ENCODE results near the gene DIPK1C.

The DIPK1C gene

GRCh38 chr18:74425876-74426275, 31.2 kb downstream of the DIPK1C start:
- in situ Hi-C loops (cut with HindIII; ENCODE audit: low sequenced_read_pairs) = no loop called here

DNA sequence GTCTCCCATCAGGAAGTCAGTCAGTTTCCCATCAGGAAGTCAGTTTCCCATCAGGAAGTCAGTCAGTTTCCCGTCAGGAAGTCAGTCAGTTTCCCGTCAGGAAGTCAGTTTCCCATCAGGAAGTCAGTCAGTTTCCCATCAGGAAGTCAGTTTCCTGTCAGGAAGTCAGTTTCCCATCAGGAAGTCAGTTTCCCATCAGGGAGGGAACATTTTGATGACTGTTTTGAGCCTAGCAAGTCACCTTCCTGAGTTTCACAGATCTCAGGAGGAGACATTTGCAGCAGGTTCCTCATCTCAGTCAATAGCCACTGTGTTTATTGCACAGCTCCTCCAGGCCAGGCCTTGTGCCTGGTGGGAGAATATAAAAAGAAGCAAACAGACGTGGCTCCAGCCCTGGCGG, 31.9 kb downstream of the DIPK1C start:
- in situ Hi-C loops (cut with HindIII; ENCODE audit: low sequenced_read_pairs) = no loop called here

DNA sequence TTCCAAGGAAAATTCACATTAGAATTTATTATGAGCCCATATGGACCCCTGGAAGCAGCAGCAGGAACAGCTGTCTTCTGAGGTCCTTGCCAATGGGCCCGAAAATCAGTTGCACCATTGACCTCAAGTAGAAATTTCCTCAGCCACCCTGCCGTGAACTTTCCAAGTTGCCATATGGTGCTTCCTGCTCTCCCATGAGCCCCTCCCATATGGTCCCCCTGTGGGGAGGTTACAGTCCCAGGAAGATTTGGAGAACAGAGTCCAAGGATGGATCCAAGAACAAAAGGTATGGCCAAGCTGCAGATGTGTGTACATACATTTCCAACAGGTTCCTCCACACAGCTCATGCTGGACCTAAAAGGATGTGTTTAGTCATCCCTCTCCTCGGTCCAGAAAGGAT, 34.6 kb downstream of the DIPK1C start:
- in situ Hi-C loops (cut with HindIII; ENCODE audit: low sequenced_read_pairs) = no loop called here

GRCh38 chr18:74420926-74421325, 36.2 kb downstream of the DIPK1C start:
- in situ Hi-C loops (cut with HindIII; ENCODE audit: low sequenced_read_pairs) = no loop called here

DNA sequence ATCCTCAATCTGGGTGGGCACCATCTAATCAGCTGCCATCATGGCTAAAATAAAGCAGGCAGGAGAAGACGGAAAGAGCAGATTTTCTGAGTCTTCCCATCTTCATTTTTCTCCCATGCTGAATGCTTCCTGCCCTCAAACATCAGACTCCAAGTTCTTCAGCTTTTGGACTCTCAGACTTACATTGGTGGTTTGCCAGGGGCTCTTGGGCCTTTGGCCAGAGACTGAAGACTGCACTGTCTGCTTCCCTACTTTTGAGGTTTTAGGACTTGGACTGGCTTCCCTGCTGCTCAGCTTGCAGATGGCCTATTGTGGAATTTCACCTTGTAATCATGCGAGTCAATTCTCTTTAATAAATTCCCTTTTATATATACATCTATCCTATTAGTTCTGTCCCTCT, 36.6 kb downstream of the DIPK1C start:
- in situ Hi-C loops (cut with HindIII; ENCODE audit: low sequenced_read_pairs) = no loop called here

DNA sequence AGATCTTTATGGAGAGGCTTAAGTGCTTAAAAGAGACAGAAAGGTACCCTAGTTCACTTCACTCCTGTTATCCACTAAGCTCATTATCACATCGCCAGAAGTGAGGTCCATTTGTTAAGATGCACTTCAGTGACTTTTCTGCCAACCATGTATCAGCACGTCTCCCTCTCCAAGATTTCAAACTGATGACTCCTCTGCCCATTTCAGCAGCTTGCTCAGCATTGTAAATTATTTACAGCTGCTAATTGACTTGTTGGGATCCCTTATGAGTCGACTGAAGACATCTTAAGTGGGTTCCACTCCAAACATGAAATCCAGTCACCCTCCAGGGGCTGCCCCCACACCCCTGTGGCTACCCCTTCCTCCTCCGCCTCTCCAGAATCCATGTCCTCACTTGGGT, 37.3 kb downstream of the DIPK1C start:
- in situ Hi-C loops (cut with HindIII; ENCODE audit: low sequenced_read_pairs) = no loop called here

DNA sequence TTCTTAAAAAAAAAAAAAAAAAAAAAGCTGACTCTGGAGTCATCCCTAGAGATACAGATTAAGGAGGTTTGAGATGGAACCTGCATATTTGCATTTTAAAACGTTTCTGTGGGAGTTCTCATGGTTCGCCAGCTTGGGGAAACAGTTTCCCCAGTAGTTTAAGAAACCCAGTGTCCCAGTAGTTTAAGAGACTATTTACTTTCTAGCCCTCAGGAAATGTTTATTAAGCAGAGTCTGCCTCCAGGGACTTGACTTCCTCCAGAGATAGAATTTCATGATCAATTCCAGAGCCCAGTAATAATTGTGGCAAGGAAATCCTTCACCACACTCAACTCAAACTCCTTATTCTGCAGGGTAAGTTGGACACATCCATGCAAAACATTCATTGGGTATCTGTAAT, 39.1 kb downstream of the DIPK1C start:
- in situ Hi-C loops (cut with HindIII; ENCODE audit: low sequenced_read_pairs) = no loop called here

DNA sequence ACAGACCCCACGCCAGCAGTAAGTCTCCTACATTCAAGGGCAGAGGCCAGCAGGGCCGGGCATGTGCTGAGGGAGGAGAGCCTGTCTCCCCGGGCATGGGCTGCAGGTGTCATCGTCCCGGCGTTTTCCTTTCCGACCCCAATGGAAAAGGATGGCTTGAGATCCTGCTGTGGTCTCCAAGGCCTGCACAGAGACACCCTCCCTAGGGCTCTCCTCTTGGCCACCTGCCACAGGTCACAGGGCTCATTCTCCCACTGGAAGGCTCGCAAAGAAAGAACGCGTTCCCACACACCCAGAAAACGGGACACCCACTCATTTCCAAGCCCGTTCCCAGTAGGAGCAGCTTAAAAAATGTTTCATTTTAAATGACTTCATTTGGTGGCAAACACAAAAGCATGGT, 41.0 kb downstream of the DIPK1C start:
- in situ Hi-C loops (cut with HindIII; ENCODE audit: low sequenced_read_pairs) = no loop called here

GRCh38 chr18:74414953-74415515, 42.1 kb downstream of the DIPK1C start:
- in situ Hi-C loops (cut with HindIII; ENCODE audit: low sequenced_read_pairs) = no loop called here

- in situ Hi-C loops (cut with HindIII; ENCODE audit: low sequenced_read_pairs) = no loop called here
Measured at GRCh38 chr18:74413836-74414235, 43.3 kb downstream of the DIPK1C start.

DNA sequence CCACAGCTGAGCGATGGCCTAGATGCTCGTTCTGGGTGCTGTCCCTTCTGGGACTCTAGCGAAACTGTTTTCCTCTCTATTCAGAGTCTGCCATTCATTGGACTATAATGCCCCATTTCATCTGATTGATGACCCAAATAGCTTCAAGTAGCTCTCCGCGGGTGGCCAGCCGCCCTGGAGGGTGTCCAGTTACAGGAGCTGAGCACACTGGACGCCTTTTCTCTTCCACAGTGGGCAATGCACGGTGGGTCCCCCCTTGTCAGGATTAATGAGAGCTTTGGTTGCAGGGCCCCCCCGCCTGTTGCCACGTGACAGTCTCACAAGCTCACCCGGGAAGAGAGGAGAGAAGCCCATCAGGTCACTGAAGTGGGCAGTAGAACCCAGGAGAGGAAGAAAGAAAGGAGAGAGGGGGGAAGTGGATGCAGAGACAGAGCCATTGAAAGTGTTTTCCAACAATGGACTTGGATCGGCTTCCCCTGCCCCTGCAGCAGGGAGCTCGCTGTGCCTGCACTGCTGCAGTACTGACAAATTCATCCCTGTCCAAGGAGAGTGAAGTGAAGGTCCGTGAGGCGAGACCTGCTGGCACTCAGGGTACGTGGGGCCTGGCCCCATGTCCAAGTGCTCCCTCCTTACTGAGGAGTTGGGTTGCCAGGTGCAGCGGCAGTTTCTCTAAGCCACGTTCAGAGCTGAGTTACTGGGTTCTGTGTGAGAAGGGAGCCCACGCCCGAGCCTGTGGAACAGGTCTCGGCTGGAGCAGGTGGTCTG, 44.8 kb downstream of the DIPK1C start:
- in situ Hi-C loops (cut with HindIII; ENCODE audit: low sequenced_read_pairs) = no loop called here

DNA sequence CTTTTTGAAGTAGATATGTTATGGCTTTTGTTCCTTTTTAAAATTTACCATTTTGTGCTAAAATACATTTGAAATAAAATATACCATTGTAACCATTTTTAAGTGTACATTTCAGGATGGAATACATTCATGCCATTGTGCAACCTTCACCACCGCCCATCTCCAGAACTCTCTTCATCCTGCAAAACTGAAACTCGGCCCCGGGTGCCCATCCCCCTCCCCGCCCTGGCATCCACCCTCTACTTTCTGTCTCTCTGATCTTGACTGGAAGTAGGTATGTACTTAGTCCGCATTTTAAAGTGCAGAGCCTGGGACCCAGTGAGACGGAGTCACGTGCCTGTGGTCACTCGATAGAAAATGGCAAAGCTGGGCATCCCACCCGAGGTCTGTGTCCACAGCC, 45.6 kb downstream of the DIPK1C start:
- in situ Hi-C loops (cut with HindIII; ENCODE audit: low sequenced_read_pairs) = no loop called here

GRCh38 chr18:74410441-74410992, 46.6 kb downstream of the DIPK1C start:
- in situ Hi-C loops (cut with HindIII; ENCODE audit: low sequenced_read_pairs) = no loop called here

DNA sequence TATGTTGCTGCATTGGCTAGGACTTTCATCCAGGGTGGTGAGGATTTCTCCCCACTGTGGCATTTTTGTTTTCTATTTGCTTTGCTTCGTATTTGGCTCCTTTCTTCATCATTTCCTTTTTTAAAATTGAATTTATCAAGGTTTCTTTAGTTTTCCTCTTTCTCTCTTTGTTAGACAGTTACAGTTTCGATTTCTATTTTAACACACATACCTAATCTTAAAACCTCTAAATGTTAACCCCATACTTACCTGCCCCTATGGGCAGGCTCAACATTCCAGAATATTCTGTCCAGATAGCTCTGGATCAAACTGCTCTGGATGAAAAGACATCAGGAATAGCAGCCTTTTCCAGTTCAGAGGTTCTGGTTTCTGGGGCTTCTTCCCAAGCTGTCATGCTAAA, 49.2 kb downstream of the DIPK1C start:
- in situ Hi-C loops (cut with HindIII; ENCODE audit: low sequenced_read_pairs) = no loop called here

GRCh38 chr18:74402806-74403433, 54.2 kb downstream of the DIPK1C start:
- in situ Hi-C loops (cut with HindIII; ENCODE audit: low sequenced_read_pairs) = no loop called here

DNA sequence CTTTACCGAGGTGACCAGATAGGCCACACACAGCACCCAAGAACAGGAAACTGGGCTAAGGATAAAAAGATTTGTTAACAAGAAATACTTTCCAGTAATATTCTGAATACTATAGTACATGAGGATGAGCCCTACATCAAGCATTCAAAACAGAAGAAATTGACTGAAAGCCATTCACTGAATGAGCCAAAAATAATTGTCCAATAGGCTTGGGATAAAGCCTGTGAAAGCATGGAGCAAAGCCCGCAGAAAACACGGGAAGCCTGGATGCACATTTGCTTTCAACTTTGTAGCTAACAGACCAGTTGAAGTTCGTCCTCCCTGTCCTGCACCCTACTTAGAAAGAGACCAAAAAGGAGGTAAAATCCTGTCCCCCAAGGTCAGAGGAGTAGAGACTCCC, 56.3 kb downstream of the DIPK1C start:
- in situ Hi-C loops (cut with HindIII; ENCODE audit: low sequenced_read_pairs) = no loop called here

GRCh38 chr18:74399091-74399887, 57.8 kb downstream of the DIPK1C start:
- in situ Hi-C loops (cut with HindIII; ENCODE audit: low sequenced_read_pairs) = no loop called here

DNA sequence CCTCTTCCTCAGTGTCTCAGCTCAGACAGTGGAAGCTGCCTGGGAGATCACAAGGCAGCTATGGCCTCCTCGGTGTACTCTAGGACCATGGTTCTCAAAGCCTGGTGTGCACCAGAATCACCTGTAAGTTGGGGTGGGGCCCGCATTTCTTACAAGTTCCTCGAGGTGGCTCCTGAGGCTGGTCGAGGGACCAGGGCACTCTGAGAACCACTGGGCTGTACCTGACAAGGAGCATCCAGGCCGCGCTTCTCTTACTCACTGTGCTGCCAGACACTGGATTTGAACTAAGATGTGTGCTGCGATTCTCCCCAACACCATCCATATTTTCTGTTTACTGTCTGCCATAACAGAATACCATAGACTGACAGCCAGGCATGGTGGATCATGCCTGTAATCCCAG, 59.5 kb downstream of the DIPK1C start:
- in situ Hi-C loops (cut with HindIII; ENCODE audit: low sequenced_read_pairs) = no loop called here

DNA sequence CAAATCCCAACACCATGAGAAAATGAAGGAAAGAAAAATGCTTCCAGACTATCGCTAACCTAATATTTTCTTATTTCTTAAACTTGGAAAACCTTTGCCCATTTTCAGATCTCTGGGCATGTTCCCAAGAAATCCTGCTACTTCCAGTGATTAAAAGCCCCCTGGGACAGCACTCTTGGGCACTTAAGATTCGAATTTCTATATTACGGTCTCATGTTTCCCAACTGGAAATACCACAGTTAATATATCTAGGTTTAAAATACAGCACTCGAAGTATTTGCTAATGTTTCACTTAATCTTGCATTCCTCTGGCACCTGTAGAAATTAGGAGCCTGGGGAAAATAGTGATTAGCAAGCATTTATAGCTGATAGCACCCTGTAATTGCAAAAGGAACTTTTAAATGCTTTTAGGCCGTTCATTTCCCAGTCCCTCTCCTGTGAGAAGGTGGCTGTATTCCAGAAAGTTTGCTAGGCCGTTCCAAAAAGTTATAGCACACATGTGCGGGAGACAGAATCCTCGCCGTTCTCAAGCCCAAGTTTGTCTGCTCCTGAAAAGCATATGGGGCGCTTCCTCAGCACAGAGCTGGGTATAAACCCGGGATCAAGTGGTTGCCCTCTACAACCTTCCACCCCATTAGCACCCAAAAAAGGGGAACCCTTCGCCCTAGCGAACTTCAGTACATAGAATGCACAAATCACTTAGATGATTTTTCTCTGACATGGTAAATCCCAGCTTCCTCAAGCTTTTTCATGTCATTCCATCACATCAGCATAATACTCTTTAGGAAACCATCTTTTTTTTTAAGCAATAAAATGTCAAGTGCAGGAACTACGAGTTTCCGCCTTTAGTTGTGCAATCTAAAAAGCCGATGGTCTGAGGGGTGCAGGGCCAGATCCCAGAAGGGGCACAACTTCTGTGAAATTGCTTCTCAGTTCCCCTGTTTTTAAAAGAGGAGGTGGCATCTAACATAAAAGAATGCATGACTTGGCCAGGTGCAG, 60.6 kb downstream of the DIPK1C start:
- in situ Hi-C loops (cut with HindIII; ENCODE audit: low sequenced_read_pairs) = no loop called here

DNA sequence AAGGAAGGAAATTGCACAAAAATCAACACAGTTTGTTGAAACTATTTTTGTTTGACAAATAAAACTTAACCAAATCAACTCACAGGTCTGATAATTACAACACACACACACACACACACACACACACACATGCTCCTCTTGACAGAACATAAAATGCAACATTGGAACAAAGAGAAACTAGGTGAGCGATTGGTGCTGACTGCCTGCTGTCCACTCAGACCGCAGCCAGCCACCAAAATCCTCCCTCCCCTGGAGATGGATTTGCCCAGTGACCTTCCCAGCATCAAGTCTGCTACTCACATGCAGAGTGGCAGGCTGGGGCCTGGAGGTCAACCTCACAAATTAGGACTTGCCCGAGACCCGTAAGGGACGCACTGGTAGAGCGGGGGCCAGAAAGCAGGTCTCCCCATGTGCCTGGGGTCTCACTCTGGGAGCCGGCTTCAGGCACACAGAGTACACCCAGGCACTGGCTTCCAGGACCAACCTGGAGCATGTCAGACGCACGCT, 61.4 kb downstream of the DIPK1C start:
- in situ Hi-C loops (cut with HindIII; ENCODE audit: low sequenced_read_pairs) = no loop called here
